ENCODE results near the gene MYF5.

The MYF5 gene

GRCh38 chr12:80698256-80698655 is 18.5 kb upstream of the MYF5 start:
- DNase-seq (ENCODE audit: extremely low spot score) = no peak
- TF ChIP-seq ARNT (IDR thresholded peaks at IDR 0.05) = no peak
- TF ChIP-seq SUZ12 (IDR thresholded peaks at IDR 0.05) = no peak
- no peak for TF ChIP-seq FOXK2 (IDR thresholded peaks at IDR 0.05)
- TF ChIP-seq FOXA1 (IDR thresholded peaks at IDR 0.05) = no peak
- no peak for TF ChIP-seq NFRKB (IDR thresholded peaks at IDR 0.05)
- TF ChIP-seq ELF4 (IDR thresholded peaks at IDR 0.05) = no peak
- TF ChIP-seq, protein P1, sequence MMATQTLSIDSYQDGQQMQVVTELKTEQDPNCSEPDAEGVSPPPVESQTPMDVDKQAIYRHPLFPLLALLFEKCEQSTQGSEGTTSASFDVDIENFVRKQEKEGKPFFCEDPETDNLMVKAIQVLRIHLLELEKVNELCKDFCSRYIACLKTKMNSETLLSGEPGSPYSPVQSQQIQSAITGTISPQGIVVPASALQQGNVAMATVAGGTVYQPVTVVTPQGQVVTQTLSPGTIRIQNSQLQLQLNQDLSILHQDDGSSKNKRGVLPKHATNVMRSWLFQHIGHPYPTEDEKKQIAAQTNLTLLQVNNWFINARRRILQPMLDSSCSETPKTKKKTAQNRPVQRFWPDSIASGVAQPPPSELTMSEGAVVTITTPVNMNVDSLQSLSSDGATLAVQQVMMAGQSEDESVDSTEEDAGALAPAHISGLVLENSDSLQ (IDR thresholded peaks at IDR 0.05) = no peak
- TF ChIP-seq CTBP1 (IDR thresholded peaks at IDR 0.05; ENCODE audit: borderline replicate concordance) = no peak
- TF ChIP-seq ZNF384 (IDR thresholded peaks at IDR 0.05) = no peak
- CTCF ChIA-PET = no interaction called here
- POLR2A ChIA-PET = no interaction called here

DNA sequence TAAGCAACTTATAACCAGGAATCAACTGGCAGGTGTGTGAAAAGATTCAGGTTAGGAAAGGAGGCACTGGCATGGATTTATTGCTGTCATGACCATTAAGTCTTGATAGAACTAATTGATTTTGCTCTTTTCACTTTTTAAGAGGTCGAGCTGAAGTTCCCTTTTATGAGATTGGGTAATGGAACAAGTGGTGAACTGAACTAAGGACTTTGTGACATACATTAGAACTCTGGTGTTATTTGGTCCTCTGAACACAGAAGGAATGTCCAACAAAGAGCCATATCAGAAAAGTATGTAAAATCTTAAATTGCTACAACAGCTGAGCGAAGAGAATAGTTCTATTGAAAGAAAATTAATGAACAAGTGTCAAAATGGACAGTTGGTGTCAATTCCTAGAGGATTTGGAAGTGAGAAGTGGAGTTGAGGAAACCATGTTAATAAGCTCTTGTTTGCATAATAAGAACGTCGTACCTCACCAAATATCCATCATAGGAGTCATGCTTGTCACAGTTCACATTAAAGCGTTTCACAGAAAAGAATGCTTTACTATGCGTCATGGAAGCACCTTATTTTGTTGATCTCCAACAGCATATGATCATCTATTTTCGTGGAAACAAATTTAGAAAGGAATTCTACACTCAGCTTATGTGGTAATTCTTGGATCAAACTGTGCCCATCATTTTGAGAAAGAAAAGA is 17.7 kb upstream of the MYF5 start:
- ChIA-PET CTCF (no interaction called here), POLR2A (no interaction called here)
- no peak for TF ChIP-seq TARDBP (IDR thresholded peaks at IDR 0.05)
- TF ChIP-seq FOXM1 (IDR thresholded peaks at IDR 0.05; ENCODE audit: borderline replicate concordance) = no peak
- no peak for TF ChIP-seq FOXA1 (IDR thresholded peaks at IDR 0.05)
- no peak for TF ChIP-seq ZNF384 (IDR thresholded peaks at IDR 0.05)
- TF ChIP-seq SUZ12 (IDR thresholded peaks at IDR 0.05) = no peak
- no peak for TF ChIP-seq LEF1 (IDR thresholded peaks at IDR 0.05; ENCODE audit: borderline replicate concordance)
- TF ChIP-seq FOXK2 (IDR thresholded peaks at IDR 0.05) = no peak
- no peak for TF ChIP-seq BHLHE40 (IDR thresholded peaks at IDR 0.05; ENCODE audit: borderline replicate concordance)
- no peak for TF ChIP-seq NFRKB (IDR thresholded peaks at IDR 0.05)
- no peak for TF ChIP-seq SP1 (IDR thresholded peaks at IDR 0.05)
- no peak for TF ChIP-seq CTBP1 (IDR thresholded peaks at IDR 0.05; ENCODE audit: borderline replicate concordance)
- DNase-seq (ENCODE audit: extremely low spot score) = no peak

DNA sequence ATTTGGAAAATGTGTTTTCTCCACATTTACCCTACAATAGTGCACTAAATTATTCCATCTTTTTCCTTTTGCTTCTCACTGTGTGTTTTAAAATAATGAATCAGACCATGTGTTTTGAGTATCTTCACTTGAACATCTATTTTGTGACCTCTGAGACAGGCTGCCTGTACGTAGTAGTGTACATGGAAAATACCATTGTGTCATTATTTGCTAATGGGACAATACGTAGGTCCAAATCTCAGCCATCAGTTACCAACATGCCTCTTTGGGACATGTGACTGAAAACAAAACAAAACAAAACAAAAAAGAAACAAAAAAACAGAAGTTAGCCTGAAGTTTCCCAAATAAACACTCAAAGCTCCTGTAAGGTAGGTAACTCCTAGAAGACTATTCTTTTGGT is 16.4 kb upstream of the MYF5 start:
- TF ChIP-seq FOXK2 (IDR thresholded peaks at IDR 0.05) = no peak
- TF ChIP-seq HDGF (IDR thresholded peaks at IDR 0.05; ENCODE audit: borderline replicate concordance) = no peak
- no peak for TF ChIP-seq NFRKB (IDR thresholded peaks at IDR 0.05)
- TF ChIP-seq ELF4 (IDR thresholded peaks at IDR 0.05) = no peak
- TF ChIP-seq ARNT (IDR thresholded peaks at IDR 0.05) = no peak
- no peak for TF ChIP-seq ZNF384 (IDR thresholded peaks at IDR 0.05)
- no peak for TF ChIP-seq TARDBP (IDR thresholded peaks at IDR 0.05)
- ChIA-PET POLR2A (no interaction called here), CTCF (no interaction called here)
- DNase-seq (ENCODE audit: extremely low spot score) = no peak

DNA sequence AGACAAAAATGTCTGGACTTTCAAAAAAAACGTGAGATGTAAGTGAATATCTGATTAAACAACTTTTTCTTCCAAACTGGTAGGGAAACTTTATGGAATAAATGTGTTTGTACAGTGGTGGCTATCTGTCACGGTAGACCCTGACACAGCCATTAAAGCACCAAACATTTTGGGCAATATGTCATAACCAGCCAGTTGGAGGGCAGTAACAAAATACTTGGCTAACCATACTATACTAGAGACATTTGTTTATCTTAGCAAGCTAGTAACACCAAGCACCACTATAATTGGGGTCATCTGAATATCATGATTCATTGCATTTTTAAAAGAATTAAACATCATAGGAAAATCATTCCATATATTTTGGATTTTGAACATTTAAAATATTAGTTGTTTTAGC is 15.3 kb upstream of the MYF5 start:
- POLR2A ChIA-PET = no interaction called here
- TF ChIP-seq ELF4 (IDR thresholded peaks at IDR 0.05) (no peak), CTBP1 (IDR thresholded peaks at IDR 0.05; ENCODE audit: borderline replicate concordance) (no peak)
- TF ChIP-seq, protein P1 (IDR thresholded peaks at IDR 0.05) = peak; percentile 48; the same call in 1 of the 2 replicates
- CTCF ChIA-PET = interaction anchor here (1.0 kb wide), 1 partner anchor 13 kb away, joined by 3 read pairs; no protein-coding TSS in a partner anchor
- no peak for DNase-seq (ENCODE audit: extremely low spot score)

GRCh38 chr12:80702889-80703805 is 13.6 kb upstream of the MYF5 start:
- no peak for TF ChIP-seq ARNT (IDR thresholded peaks at IDR 0.05)
- no peak for TF ChIP-seq SP1 (IDR thresholded peaks at IDR 0.05)
- no peak for TF ChIP-seq SUZ12 (IDR thresholded peaks at IDR 0.05)
- no peak for TF ChIP-seq NFRKB (IDR thresholded peaks at IDR 0.05)
- TF ChIP-seq HDGF (IDR thresholded peaks at IDR 0.05; ENCODE audit: borderline replicate concordance) = no peak
- no peak for TF ChIP-seq ZNF384 (IDR thresholded peaks at IDR 0.05)
- no peak for TF ChIP-seq FOXA1 (IDR thresholded peaks at IDR 0.05)
- no peak for TF ChIP-seq FOXM1 (IDR thresholded peaks at IDR 0.05; ENCODE audit: borderline replicate concordance)
- no peak for TF ChIP-seq FOXK2 (IDR thresholded peaks at IDR 0.05)
- no peak for TF ChIP-seq TARDBP (IDR thresholded peaks at IDR 0.05)
- ChIA-PET CTCF (no interaction called here), POLR2A (no interaction called here)
- DNase-seq (ENCODE audit: extremely low spot score) = no peak

GRCh38 chr12:80704420-80704819 is 12.3 kb upstream of the MYF5 start:
- CTCF ChIA-PET = no interaction called here
- POLR2A ChIA-PET = no interaction called here

More at GRCh38 chr12:80704420-80704819, 12.3 kb upstream of the MYF5 start:
- DNase-seq (ENCODE audit: extremely low spot score) = no peak
- TF ChIP-seq HDGF (IDR thresholded peaks at IDR 0.05; ENCODE audit: borderline replicate concordance) (no peak), FOXA1 (IDR thresholded peaks at IDR 0.05) (no peak), SP1 (IDR thresholded peaks at IDR 0.05) (no peak), CTBP1 (IDR thresholded peaks at IDR 0.05; ENCODE audit: borderline replicate concordance) (no peak), ARNT (IDR thresholded peaks at IDR 0.05) (no peak), SUZ12 (IDR thresholded peaks at IDR 0.05) (no peak), BHLHE40 (IDR thresholded peaks at IDR 0.05; ENCODE audit: borderline replicate concordance) (no peak), FOXK2 (IDR thresholded peaks at IDR 0.05) (no peak), ELF4 (IDR thresholded peaks at IDR 0.05) (no peak)
